ACC112 (cell line): Measurements from ENCODE around the gene SHB.
A peak's percentile ranks its signal among the peaks of the same experiment; 100 is the strongest.

Experiments used
- H2AFZ ChIP-seq: fragments of 200-600 bp; sonication (generic); one replicate; pipeline ENCODE4 v1.6.0; 2017; ENCODE audit warnings: antibody characterized with exemption, low read length; ENCODE audit not compliant: unreplicated experiment
- H3K27ac ChIP-seq: fragments of 200-600 bp; sonication (generic); 2 replicates; pipeline ENCODE4 v1.5.1; 2014; ENCODE audit warnings: low read depth, mild to moderate bottlenecking, antibody characterized with exemption, low read length, moderate library complexity
- H3K27me3 ChIP-seq: fragments of 200-600 bp; sonication (generic); 2 replicates; pipeline ENCODE4 v1.6.1; 2014; ENCODE audit warnings: mild to moderate bottlenecking, antibody characterized with exemption, low read length, moderate library complexity, mixed read lengths; ENCODE audit not compliant: insufficient read depth
- H3K36me3 ChIP-seq: fragments of 200-600 bp; sonication (generic); 2 replicates; pipeline ENCODE4 v1.6.1; 2016; ENCODE audit warnings: mild to moderate bottlenecking, antibody characterized with exemption, low read length, moderate library complexity, mixed read lengths; ENCODE audit not compliant: insufficient read depth
- H3K4me1 ChIP-seq: fragments of 200-600 bp; sonication (generic); one replicate; pipeline ENCODE4 v1.6.1; 2016; ENCODE audit warnings: low read length, mixed read lengths; ENCODE audit not compliant: insufficient read depth, unreplicated experiment, control insufficient read depth
- H3K4me3 ChIP-seq: fragments of 200-600 bp; sonication (generic); 2 replicates; pipeline ENCODE4 v1.5.1; 2014; ENCODE audit warnings: mild to moderate bottlenecking, low read depth, low read length
- H3K79me2 ChIP-seq: fragments of 200-600 bp; sonication (generic); one replicate; pipeline ENCODE4 v1.6.0; 2016; ENCODE audit warnings: low read length; ENCODE audit not compliant: control insufficient read depth, unreplicated experiment, insufficient read depth

The SHB gene

DNA sequence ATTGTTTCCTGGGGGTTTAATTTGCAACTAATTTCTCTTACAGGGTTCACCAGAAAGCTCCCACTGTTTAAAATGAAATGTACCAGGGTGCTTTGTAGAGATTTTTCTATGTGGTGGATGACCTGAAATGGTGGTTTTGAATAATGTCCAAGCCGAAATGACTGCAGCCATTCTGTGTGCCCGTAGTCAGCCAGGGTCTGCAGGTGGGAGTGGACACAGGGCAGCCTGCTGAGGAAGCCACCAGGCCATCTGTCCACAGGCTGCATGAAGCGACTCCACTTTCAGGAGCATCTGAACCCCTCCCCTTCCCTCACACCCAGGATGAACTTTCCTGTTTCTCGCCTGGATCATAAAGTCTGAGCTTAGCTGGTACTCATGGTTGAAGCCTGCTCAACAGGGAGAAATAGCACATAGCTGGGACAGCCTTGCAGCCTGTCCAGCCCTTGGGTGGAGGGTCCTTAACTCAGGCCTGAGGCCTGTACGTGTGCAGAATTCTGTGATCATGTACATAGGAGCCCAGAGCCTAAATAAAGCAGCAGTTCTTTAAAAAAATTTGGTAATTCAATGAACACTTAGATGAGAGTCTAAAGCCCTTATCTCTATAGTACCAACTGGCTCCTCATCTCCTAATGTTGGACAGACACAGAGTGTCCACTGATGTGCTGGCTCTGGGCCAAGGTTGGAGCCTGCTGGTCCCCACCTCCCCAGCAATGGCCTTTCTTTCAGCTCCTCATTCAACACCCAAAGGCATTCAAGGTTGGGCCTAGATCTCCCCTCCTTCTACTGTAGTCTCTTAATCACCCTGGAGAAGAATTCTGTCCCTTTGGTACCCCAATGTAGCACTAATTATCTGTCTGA is 72.8 kb downstream of the SHB start:
- peak overlapping the region; percentile 88 for H3K27ac ChIP-seq
- no peak overlapping the region for H2AFZ ChIP-seq
- no peak overlapping the region for H3K4me3 ChIP-seq
- no peaks in the 10 kb centered on the region for H3K27me3 ChIP-seq
- peaks cover 59% of the 10 kb centered on the region for H3K4me1 ChIP-seq
- no peaks in the 10 kb centered on the region for H3K36me3 ChIP-seq
- H3K79me2 ChIP-seq, result peaks cover 54% of the 10 kb centered on the region

DNA sequence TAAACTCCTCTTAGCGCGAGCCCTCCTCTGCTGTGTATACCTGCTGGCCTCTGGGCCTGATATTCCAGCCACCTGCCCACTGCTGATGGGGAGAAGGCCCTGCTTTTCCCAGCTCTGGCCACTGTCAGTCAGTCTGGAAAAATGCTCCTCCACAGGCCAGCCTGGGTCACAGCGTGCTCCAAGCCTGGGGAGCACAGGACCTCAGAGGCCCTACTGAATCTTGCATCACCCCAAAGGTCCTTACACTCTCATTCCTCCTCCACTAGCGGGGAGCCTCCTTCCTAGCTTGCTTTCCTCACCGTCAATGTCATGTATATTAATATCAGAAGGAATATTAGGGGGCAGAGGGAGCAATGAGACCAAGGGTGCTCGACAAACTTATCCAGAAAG is 73.7 kb downstream of the SHB start:
- H3K4me1 ChIP-seq, result peaks cover 52% of the 10 kb centered on the region
- H3K4me3 ChIP-seq, result no peak overlapping the region
- no peaks in the 10 kb centered on the region for H3K27me3 ChIP-seq
- H3K36me3 ChIP-seq, result no peaks in the 10 kb centered on the region
- peaks cover 50% of the 10 kb centered on the region for H3K79me2 ChIP-seq
- peak overlapping the region; percentile 88 for H3K27ac ChIP-seq
- no peak overlapping the region for H2AFZ ChIP-seq

GRCh38 chr9:37994639-37995347 is 74.2 kb downstream of the SHB start:
- H3K4me1 ChIP-seq, result peaks cover 46% of the 10 kb centered on the region
- H2AFZ ChIP-seq, result no peak overlapping the region
- H3K27ac ChIP-seq, result peak overlapping the region; percentile 88
- H3K27me3 ChIP-seq, result no peaks in the 10 kb centered on the region
- H3K36me3 ChIP-seq, result no peaks in the 10 kb centered on the region
- H3K79me2 ChIP-seq, result peaks cover 50% of the 10 kb centered on the region
- peak overlapping the region; percentile 55 for H3K4me3 ChIP-seq

- no peak overlapping the region for H3K27ac ChIP-seq
- H3K36me3 ChIP-seq, result no peaks in the 10 kb centered on the region
- H3K4me1 ChIP-seq, result peaks cover 31% of the 10 kb centered on the region
- no peak overlapping the region for H2AFZ ChIP-seq
- no peak overlapping the region for H3K4me3 ChIP-seq
- H3K27me3 ChIP-seq, result no peaks in the 10 kb centered on the region
- H3K79me2 ChIP-seq, result peaks cover 49% of the 10 kb centered on the region
Observed at GRCh38 chr9:37992924-37993349, 76.1 kb downstream of the SHB start.

- H3K27ac ChIP-seq, result no peak overlapping the region
- no peak overlapping the region for H3K4me3 ChIP-seq
- no peaks in the 10 kb centered on the region for H3K36me3 ChIP-seq
Observed at GRCh38 chr9:37990404-37991015, 78.5 kb downstream of the SHB start.

GRCh38 chr9:37989701-37990100 is 79.3 kb downstream of the SHB start:
- H3K4me1 ChIP-seq, result peaks cover 22% of the 10 kb centered on the region

More at GRCh38 chr9:37990404-37991015, 78.5 kb downstream of the SHB start:
- Histone ChIP-seq H2AFZ (no peak overlapping the region), H3K79me2 (peaks cover 41% of the 10 kb centered on the region), H3K27me3 (no peaks in the 10 kb centered on the region), H3K4me1 (peaks cover 22% of the 10 kb centered on the region)

DNA sequence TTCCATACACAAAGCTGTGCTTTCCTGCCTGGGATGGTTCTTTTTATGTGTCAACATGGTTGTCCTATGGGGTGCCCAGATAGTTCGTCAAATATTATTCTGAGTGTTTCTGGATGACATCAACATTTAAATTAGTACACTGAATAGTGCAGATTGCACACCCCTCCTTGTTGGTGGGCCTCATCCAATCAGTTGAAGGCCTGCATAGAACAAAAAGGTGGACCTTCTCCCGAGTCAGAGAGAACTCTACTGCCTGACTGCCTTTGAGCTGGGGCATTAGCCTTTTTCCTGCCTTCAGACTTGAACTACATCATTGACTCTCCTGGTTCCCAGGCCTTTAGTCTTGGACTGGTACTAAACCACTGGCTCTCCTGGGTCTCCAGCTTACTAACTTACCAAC is 80.4 kb downstream of the SHB start:
- Histone ChIP-seq H3K27ac (no peak overlapping the region), H3K4me1 (peaks cover 14% of the 10 kb centered on the region), H3K27me3 (no peaks in the 10 kb centered on the region), H3K79me2 (peaks cover 47% of the 10 kb centered on the region), H3K36me3 (no peaks in the 10 kb centered on the region), H2AFZ (no peak overlapping the region), H3K4me3 (no peak overlapping the region)

More at GRCh38 chr9:37989701-37990100, 79.3 kb downstream of the SHB start:
- H3K4me3 ChIP-seq, result no peak overlapping the region
- no peak overlapping the region for H2AFZ ChIP-seq
- no peak overlapping the region for H3K27ac ChIP-seq
- peaks cover 44% of the 10 kb centered on the region for H3K79me2 ChIP-seq
- no peaks in the 10 kb centered on the region for H3K27me3 ChIP-seq
- no peaks in the 10 kb centered on the region for H3K36me3 ChIP-seq

GRCh38 chr9:37988041-37988440 is 81.0 kb downstream of the SHB start:
- Histone ChIP-seq H3K36me3 (no peaks in the 10 kb centered on the region), H3K4me3 (no peak overlapping the region), H2AFZ (no peak overlapping the region), H3K79me2 (peaks cover 50% of the 10 kb centered on the region), H3K27me3 (no peaks in the 10 kb centered on the region), H3K4me1 (peaks cover 14% of the 10 kb centered on the region), H3K27ac (no peak overlapping the region)

- peaks cover 14% of the 10 kb centered on the region for H3K4me1 ChIP-seq
- H3K36me3 ChIP-seq, result no peaks in the 10 kb centered on the region
- H3K27ac ChIP-seq, result no peak overlapping the region
- H3K27me3 ChIP-seq, result no peaks in the 10 kb centered on the region
- H3K4me3 ChIP-seq, result no peak overlapping the region
- H3K79me2 ChIP-seq, result peaks cover 46% of the 10 kb centered on the region
- no peak overlapping the region for H2AFZ ChIP-seq
Observed at GRCh38 chr9:37987467-37987981, 81.5 kb downstream of the SHB start.

- H2AFZ ChIP-seq, result no peak overlapping the region
- H3K4me1 ChIP-seq, result peaks cover 14% of the 10 kb centered on the region
- no peak overlapping the region for H3K27ac ChIP-seq
- peaks cover 43% of the 10 kb centered on the region for H3K79me2 ChIP-seq
- no peaks in the 10 kb centered on the region for H3K27me3 ChIP-seq
- H3K4me3 ChIP-seq, result no peak overlapping the region
- H3K36me3 ChIP-seq, result no peaks in the 10 kb centered on the region
Observed at GRCh38 chr9:37986771-37987258, 82.2 kb downstream of the SHB start.
